VCaP (cell line): ENCODE results near the gene CRK.

Experiments used
- H3K27ac ChIP-seq: fragments of 450-650 bp; 2 replicates; pipeline ENCODE4 v1.5.1; 2017
- CTCF ChIP-seq: fragments of 450-650 bp; conservative IDR thresholded peaks from 2 replicates; pipeline ENCODE4 v1.5.1; 2017; ENCODE audit warnings: mild to moderate bottlenecking, moderate library complexity

Gene CRK

DNA sequence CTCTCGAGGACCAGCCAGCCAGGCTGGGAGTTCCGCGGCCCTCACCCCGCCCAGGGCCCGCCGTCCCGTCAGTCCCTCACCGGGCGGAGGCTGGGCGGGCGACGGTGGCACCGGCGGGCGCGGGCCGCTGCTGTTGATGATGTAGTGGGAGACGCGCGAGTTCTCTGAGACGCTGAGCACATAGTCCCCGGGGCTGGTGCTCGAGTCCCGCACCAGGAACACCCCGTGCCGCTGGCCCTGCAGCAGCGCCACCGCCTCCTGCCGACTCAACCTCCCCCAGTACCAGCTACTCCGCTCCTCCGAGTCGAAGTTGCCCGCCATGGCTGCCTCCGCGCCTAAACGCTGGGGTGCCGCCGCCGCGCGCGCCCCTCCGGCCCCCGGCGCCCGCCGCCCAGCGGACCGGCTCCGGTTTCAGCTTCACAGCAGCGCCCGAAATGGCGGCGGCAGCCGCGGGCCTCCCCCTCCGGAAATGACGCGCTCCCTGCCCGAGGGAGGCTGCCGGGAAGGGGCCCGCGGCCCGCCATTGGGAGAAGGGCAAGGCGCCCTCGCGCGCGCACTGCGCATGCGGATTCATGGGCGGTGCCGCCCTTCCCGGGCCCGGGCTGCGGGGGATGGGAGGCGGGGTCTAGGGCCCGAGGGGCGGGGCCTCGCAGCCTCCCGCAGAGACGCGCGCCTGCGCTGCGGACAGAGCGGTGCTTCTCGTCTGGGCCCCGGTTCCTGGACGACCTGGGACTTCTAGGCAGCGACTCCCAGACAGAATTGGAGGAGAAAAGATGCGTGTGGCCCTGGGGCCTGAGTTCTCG, at the start of gene CRK:
CRK (minus strand) TSS at position 436 of the 803 bp plus-strand sequence; CDS start at position 321, 115 bp downstream.
- TF ChIP-seq CTCF: no peak
- H3K27ac ChIP-seq: peak within 1 kb of the TSS; percentile 96

- TF ChIP-seq CTCF: no peak
- H3K27ac ChIP-seq: peak overlapping the region; percentile 67
Measured at GRCh38 chr17:1505586-1505985, 49.6 kb upstream of the CRK start.

DNA sequence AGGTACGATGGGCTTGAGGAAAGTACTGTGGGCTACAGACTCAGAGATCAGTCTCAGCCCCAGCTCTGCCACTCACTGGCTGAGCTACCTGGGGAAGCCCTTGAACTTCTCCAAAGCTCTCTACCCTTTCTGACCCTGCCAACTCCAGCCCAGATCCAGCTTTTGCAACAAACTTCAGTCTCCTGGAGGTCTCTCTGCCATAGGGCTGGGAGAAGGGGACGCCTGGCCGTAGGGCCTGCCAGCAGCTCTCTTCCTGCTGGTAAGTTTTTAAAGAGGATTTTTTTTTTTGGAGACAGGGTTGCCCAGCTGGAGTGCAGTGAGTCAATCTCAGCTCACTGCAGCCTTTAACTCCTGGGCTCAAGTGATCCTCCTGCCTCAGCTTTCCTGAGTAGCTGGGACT, 48.8 kb upstream of the CRK start:
- TF ChIP-seq CTCF: no peak
- peak overlapping the region; percentile 67 for H3K27ac ChIP-seq

- H3K27ac ChIP-seq: peak overlapping the region; percentile 67
- TF ChIP-seq CTCF: no peak
Measured at GRCh38 chr17:1503699-1504098, 47.7 kb upstream of the CRK start.

DNA sequence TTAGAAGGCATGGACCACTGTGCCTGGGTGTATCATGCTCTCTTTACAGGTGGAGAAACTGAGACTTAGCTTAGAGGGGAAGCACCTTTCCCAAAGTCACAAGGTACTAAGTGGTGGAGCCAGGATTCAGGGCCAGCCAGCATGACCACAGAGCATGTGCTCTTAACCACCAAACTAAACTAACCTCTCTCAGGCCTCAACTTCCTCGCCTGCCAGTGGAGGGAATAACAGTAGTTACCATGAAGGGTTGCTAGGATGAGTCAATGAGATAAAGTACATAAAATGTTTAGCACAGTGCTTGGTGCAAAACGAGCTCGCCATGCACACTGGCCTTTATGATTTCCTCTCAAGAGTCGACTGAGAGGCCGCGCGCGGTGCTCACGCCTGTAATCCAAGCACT, 42.8 kb upstream of the CRK start:
- no peak overlapping the region for H3K27ac ChIP-seq
- no peak for TF ChIP-seq CTCF

GRCh38 chr17:1498233-1498632, 42.2 kb upstream of the CRK start:
- no peak overlapping the region for H3K27ac ChIP-seq
- no peak for TF ChIP-seq CTCF

GRCh38 chr17:1497831-1498230, 41.8 kb upstream of the CRK start:
- no peak for TF ChIP-seq CTCF
- no peak overlapping the region for H3K27ac ChIP-seq
